SKM-1 (cell line): ENCODE data around the gene KIF5A.

ENCODE experiments used
- DNase-seq: peaks from one replicate; lab custom pipeline; 2025; ENCODE audit not compliant: unreplicated experiment; lab: John Stamatoyannopoulos, UW

Gene KIF5A

DNA sequence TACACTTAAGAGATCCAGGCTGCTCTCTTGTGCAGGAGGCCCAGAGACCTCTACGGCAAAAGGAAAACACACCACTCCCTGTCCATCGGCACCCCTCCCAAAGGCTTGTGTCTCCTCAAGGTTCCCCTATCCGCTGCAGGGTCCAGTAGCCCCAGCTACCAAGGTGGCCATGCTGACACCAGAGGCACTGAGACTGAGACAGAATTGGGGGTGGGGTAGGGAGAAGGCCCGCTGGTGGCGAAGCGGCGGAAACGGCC is 30.1 kb upstream of the KIF5A start:
- DNase-seq, result no peak

DNA sequence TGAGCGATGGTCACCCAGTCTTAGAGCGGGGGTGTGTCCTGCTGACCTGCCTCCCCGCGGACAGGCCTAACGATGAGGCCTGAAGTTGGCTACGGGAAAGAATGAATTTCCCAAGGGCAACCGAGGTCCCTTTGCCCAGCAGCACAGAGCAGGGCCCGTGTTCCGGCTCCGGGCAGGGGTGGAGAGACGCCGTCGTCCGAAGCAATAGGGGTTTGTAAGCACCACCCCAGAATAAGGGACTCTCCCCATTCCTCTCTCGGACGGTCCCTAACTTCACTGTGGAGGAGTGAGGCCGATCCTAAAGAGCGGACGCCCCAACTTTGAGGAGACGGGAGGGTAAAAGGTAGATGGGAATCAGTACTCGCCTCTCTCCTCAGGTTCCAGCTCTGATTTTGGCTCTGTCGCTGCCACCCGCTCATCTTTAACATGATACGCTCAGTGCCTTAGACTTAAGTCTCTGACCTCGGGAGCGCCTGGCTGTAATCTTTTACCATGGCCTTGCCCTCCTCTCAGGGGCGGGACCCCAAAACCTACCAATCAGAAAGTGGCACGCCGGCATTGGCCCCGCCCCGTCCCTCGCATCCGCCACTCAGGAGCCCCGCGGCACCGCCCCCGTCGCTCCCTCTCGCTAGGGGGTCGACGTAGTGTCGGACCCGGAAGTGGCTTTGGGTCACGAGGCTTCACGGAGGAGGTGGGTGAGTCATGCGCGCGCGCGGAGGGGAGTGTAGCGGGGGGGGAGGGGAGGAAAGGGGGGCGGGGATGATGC is 29.6 kb upstream of the KIF5A start, which contains the start of gene DDIT3:
DDIT3 (minus strand) TSS at position 462 of the 766 bp plus-strand sequence. CDS start 3,108 bp downstream, outside the sequence.
- peak; percentile 77 for DNase-seq

DNA sequence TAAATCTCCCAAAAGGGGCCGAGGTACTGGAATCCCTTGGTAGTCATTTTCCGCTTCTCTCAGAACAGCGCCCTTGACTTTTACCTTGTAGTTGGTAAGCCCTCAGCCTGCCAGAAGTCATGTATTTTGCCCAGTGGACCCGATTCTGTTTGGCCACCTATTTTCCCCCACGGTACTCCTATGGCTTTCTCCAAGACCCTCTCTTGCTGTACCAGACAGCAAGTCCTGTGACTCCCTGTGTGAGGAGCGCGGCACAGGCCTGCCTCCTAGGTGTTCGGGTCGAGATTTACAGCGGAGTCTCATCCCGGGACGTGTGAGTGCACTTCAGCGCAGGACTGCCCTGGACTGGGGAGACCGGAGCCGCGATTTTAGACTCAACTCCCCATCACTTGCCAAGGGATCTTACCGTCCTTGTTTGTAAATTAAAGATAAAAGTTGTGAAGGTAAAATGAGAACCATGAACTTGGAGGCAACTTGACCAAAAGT is 28.3 kb upstream of the KIF5A start:
- DNase-seq, result no peak

DNA sequence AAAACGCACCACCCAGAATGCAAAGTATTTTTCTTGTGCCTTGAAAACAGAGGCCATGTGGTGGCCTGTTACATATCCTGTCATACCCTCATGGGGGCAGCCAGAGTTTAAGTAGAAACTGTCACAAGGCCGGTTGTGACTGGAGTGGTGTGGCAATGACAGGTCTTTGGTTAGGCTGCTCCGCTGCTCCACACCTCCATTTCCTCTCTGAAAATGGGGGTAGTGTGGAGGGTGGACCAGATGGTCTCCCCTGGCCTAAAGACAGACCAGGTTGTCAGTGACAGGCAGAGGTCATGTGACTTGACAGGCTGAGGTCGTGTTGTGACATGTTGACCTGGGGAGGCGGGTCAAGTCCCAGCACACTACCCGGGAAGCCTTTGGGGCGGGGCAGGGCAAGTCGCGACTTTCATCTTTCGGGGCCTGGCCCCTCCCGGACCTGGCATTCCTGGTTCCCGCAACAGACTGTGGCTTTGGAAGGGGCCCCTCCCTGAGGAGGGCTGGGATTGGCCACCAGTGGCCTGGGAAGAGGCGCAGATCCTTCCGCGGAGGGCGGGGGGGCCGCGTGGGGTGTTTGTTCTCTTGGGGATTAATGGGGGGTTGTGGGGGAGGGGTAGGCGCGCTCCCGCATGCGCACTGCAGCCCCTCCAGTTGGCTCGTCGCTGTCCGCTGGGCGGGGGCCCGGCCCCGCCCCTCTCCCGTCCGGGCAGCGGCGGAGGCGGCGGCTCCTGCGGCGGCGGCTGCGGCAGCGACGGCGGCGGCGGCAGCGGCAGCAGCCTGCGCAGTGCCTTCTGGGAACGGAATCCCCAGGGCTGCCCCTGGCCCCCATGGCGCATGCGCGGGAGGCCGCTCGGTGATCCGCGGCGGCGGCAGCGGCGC is 27.6 kb upstream of the KIF5A start, which contains the start of gene MBD6:
MBD6 (plus strand) TSS at position 814 of the 876 bp plus-strand sequence. CDS start 1,480 bp downstream, outside the sequence.
- DNase-seq, result peak; percentile 24

DNA sequence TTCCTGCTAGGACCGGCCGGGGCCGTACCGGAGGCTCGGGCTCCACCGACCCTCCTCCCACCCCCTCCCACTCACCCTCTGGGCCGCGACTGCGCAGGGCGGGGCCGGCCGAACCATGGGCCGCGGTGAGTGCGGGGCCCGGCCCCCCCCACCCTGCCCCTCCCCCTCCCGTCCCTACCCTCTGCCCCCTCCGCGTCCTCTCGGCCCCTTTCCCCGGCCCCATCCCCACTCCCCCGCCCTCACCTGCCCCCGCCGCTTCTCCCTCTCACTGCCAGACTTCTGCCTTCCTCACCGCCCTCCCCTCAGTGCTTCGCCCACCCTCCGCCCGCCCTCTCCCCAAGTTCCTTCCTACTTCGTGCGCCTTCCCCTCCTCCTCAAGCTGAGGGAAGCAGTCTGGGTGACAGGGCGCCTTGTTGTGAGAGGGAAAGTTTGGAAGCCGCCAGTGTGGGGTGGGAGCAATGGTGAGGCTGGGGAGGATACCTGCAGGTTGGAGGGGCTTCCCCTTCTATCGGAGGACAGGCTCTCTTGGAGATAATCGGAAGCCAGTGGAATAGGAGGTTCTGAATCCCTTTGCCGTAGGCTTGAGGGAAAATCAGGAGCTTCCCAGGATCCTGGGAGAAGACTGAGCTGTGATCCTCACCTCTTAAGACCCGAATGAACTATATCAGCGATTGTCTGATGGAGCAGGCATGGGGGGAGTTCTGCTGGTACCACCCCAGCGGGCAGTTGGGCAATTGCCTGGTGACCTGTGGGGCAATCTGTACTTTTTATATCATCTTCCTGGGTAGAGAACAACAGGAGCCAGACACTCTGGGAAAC is 26.7 kb upstream of the KIF5A start:
- peak; percentile 24 for DNase-seq

DNA sequence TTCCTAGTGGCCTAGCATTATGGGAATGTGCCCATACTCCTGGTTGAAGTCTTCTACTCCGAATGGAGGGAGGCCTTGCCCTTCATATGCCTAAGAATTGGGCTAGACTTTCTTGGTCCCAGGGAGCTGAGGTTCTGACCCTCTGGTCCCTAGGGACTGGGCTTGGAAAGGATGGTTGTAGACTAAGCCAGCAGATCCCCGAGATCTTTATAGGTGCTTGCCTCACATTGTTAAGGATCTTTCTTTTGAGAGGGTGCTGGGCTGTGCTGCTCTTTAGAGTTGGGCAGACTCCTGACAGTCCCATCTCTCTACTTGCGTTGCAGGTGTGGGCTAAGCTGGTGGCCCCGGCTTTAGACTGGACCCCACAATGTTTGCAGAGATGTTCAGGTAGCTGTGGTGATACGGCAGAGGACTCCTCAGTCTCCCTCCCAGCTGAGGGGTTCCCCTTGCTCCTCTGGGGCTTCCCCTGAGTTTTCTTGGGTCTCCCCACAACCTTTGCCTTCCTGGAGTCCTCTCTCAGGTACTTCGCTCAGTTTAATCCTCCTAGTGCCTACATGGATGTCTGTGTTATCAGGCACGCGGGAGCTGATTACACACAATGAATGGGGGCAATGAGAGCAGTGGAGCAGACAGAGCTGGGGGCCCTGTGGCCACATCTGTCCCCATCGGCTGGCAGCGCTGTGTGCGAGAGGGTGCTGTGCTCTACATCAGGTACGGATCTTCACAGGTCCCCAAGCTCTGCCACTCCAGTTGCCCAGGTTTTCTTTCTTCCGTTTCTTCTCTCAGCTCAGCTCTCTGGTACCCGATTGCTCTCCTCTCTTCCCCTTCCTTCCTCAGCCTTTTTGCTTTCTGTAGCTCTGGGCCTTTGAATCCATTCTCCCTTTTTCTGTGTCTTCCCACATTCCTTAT is 25.9 kb upstream of the KIF5A start:
- DNase-seq, result no peak

DNA sequence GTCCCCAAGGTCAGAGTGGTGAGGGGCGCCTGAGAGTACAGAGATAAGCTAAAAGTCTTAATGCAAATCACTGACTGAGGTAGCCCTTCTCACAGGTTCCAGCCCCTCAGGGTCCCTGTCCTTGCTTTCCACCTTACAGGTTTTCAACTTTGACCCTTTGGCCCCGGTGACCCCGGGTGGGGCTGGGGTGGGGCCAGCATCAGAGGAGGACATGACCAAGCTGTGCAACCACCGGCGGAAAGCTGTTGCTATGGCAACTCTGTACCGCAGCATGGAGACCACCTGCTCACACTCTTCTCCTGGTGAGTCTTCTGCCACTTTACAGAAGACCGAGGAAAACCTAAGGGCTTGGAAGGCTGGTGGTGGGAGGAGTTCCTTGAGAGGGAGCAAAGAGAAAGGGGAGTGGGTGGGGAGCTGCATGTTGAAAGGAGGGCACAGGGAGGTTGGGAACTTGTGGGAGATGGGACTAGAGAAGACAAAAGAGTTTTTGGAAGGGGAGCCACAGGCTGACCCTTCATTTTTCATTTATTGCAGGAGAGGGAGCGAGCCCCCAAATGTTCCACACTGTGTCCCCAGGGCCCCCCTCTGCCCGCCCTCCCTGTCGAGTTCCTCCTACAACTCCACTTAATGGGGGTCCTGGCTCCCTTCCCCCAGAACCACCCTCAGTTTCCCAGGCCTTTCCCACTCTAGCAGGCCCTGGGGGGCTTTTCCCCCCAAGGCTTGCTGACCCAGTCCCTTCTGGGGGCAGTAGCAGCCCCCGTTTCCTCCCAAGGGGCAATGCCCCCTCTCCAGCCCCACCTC is 24.8 kb upstream of the KIF5A start:
- no peak for DNase-seq

DNA sequence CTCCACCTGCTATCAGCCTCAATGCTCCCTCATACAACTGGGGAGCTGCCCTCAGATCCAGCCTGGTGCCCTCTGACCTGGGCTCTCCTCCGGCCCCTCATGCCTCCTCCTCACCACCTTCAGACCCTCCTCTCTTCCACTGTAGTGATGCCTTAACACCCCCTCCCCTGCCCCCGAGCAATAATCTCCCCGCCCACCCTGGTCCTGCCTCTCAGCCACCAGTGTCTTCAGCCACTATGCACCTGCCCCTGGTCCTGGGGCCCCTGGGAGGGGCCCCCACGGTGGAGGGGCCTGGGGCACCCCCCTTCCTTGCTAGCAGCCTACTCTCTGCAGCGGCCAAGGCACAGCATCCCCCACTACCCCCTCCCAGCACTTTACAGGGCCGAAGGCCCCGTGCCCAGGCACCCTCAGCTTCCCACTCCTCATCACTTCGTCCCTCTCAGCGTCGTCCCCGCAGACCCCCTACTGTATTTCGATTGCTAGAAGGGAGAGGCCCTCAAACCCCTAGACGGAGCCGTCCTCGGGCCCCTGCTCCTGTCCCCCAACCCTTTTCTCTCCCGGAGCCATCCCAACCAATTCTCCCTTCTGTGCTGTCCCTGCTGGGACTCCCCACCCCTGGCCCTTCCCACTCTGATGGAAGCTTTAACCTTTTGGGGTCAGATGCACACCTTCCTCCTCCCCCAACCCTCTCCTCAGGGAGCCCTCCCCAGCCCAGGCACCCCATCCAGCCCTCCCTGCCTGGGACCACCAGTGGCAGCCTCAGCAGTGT is 24.0 kb upstream of the KIF5A start:
- no peak for DNase-seq

DNA sequence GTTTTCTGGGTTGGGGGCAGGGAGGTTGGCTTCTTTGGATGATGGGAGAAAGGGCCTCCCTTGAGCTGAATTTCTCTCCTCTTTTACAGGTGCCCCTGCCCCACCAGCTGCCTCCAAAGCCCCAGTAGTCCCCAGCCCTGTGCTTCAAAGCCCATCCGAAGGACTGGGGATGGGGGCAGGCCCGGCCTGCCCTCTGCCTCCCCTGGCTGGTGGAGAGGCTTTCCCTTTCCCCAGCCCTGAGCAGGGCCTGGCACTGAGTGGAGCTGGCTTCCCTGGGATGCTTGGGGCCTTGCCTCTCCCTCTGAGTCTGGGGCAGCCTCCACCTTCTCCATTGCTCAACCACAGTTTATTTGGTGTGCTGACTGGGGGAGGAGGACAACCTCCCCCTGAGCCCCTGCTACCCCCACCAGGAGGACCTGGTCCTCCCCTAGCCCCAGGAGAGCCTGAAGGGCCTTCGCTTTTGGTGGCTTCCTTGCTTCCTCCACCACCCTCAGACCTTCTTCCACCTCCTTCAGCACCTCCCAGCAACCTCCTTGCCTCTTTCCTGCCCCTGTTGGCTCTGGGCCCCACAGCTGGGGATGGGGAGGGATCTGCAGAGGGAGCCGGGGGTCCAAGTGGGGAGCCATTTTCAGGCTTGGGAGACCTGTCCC is 23.2 kb upstream of the KIF5A start:
- DNase-seq, result no peak

DNA sequence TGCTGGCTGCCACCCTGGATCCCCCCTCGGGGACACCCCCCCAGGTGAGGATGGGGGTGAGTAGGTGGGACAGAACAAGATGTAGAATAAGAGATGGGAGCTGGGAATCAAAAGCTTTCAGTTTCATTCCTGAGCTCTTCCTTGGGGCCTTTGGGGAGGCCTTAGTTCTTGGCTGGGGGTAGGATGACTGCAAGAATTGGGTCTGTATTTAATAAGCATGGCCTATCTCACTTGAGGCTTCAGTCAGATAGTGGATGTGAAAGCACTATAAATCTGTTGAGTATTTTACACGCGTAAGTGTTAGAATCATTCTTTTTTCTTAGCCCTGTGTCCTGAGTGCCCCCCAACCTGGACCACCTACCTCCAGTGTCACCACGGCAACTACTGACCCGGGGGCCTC is 22.7 kb upstream of the KIF5A start:
- no peak for DNase-seq

DNA sequence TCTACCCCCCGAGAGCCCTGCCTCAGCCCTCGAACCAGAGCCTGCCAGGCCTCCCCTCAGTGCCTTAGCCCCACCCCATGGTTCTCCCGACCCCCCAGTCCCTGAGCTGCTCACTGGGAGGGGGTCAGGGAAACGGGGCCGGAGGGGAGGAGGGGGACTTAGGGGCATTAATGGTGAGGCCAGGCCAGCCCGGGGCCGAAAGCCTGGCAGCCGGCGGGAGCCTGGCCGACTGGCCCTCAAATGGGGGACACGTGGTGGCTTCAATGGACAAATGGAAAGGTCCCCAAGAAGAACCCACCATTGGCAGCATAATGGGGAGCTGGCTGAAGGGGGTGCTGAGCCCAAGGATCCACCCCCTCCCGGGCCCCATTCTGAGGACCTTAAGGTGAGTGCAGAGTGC is 21.7 kb upstream of the KIF5A start:
- DNase-seq, result no peak

DNA sequence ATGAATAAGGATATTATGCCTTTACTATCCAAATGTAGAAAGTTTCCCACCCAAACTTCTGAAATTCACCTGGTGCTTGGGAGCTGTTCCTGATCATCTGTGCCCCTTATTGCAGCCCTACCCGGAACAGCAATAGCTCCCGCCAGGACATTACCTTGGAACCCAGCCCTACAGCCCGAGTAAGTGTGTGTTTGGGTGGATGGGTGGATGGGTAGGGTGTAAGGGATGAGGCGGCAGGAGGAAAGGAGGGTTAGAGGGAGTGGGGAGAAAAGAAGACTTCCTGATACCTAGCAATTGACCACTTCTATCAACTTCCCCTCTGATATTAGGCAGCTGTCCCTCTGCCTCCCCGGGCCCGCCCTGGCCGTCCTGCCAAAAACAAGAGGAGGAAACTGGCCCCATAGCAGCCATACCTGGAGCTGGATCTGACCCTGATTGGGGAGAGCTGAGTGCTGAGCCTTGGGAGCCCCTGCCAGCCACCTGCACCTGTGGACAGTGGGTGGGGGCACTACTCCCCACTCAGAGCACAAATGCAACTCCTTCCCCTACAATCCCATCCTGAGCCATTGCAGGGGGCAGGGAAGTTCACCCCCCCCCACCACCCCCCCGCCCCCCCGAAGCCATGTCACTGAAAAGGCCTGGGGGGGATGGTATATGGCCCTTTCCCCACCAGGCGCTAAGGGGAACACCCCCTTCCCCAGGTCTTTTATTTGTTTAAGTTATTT is 20.9 kb upstream of the KIF5A start:
- DNase-seq, result no peak

DNA sequence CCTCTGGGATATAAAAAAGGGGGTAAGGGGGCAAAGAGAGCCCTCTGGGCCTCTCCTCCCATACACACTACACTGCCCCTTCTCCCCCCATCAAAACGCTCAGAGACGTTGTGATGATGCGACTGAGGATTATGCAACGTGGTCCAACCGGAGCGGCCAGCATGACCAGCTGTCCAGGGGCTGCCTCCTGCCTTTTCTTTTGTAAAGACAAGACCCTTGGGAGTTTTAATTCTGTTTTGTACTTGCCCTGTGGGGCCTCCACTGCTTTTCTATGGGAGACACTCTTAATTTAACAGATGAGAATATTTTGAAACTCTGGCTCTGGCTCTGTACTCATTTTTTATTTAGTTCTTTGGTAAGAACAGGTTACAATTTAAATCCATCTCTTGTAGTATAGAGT is 20.0 kb upstream of the KIF5A start:
- no peak for DNase-seq

DNA sequence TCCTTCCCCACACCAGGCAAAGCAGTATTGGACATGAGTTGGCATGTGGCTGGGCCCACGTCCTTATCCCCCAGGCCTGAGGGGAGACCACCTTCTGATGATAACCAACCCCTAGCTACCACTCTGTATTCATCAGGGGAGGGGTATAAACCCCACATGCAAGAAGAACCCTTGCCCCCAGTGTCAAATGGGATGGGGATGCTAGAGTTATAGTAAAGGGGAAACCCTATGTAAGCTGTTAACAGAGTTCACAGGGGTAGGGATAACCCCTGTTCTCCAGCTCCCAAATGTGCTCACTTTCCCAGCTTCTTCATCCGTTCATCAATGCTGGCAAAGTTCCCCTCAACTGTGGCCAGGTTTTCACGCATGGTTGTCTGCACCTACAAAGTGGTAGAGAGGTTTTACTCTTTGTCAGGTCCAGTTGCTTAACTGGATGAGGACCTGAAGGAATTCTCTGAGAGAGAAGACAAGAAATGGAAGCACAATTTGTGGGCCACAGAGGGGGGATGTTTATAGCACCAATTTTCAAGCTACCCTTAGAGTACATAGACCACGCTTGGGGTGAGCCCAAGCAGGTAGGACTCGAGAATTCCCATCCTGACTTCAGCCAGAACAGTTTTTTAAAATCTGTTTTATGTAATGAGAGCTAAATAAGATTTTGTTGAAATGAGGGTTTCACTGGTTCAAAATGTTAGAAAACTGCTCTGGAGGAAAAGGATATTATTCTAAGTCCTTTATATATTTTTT is 19.3 kb upstream of the KIF5A start:
- no peak for DNase-seq

DNA sequence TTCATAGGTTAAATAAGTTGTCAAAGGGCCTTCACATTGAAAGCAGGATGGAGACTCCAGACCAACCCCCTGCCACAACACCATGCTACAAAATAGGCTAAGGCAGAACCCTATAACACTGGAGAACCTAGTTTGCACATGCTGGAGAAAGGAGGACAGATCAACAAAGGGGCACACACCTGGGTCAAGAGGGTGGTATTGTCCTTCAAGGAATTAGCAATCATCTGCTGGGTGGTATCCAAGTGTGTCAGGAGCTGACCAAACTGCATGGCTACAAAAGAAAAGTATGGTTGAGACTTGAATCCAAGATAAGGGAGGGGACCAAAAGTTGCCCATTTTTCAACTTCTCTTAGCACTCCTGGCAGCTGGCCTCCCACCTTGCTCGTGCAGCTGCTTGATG is 18.0 kb upstream of the KIF5A start:
- DNase-seq, result no peak

DNA sequence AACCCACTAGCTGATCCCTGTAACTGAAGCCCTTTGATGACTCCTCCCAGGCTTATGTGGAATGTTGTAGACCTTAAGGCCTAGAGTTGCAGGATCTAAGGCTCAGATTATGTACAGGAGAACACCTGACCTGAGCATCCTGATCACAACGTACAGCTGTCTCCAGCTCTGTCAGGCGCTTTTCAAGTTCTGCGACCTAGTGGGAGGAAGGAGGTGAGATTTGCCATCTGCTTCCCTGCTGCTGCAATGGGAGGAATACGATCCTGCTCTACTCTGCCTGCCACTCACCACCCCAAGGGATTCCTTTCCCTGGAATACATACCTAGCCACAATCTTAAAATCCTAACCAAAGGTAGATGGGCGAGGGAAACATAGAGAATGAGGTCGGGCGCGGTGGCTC is 16.7 kb upstream of the KIF5A start:
- no peak for DNase-seq

DNA sequence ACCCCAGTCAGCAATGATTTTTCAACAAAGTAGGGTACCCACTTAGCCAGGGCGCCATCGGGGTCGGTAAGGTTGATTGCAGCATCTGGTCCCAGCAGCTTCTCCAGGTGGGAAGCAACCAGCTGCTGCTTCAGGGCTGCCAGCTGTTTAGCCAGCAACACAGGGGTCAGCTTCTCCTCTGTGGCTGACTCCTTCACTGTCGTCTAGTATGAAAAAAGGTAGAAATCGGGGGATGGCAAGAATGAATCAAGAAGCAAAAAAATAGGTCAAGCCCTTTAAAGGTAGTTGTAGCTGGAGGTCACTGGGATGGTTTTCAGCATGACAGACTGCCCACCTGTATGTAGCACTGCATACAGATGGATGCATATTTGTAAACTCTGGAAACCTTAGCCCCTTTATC is 15.6 kb upstream of the KIF5A start:
- no peak for DNase-seq
